Measurements from ENCODE around the gene SOX6.

Gene SOX6

GRCh38 chr11:16301462-16301861 lies 54.9 kb downstream of the SOX6 start:
- no peaks in the 10 kb centered on the region for H3K27me3 ChIP-seq (ENCODE audit: low read depth, low read length)
- H3K27ac ChIP-seq (ENCODE audit: low read length), result no peak overlapping the region
- no peaks in the 10 kb centered on the region for H4K20me1 ChIP-seq (ENCODE audit: insufficient read depth, low read length)
- H3K9me3 ChIP-seq (ENCODE audit: insufficient read depth, low read length), result no peaks in the 10 kb centered on the region
- no peak overlapping the region for H3K4me3 ChIP-seq (ENCODE audit: low read length)
- TF ChIP-seq EZH2phosphoT487 (IDR thresholded peaks at IDR 0.05; ENCODE audit: low read depth) (no peak), CTCF (IDR thresholded peaks at IDR 0.05; ENCODE audit: low read depth, low read length) (no peak)
- H3K4me2 ChIP-seq (ENCODE audit: low read length), result no peak overlapping the region
- no peak overlapping the region for H3K9ac ChIP-seq (ENCODE audit: low read length)
- H3K79me2 ChIP-seq (ENCODE audit: low read length), result no peaks in the 10 kb centered on the region
- H3K4me1 ChIP-seq (ENCODE audit: low read length), result no peaks in the 10 kb centered on the region
- H3K36me3 ChIP-seq (replicated peaks; ENCODE audit: low read depth, low read length), result no peaks in the 10 kb centered on the region
- no peak overlapping the region for H2AFZ ChIP-seq (ENCODE audit: low read depth, low read length)

GRCh38 chr11:16299884-16300782 lies 56.2 kb downstream of the SOX6 start:
- H3K27ac ChIP-seq (ENCODE audit: low read length), result no peak overlapping the region
- H3K9ac ChIP-seq (ENCODE audit: low read length), result no peak overlapping the region
- no peaks in the 10 kb centered on the region for H3K36me3 ChIP-seq (replicated peaks; ENCODE audit: low read depth, low read length)
- no peak overlapping the region for H3K4me3 ChIP-seq (ENCODE audit: low read length)
- no peaks in the 10 kb centered on the region for H3K79me2 ChIP-seq (ENCODE audit: low read length)
- TF ChIP-seq CTCF (IDR thresholded peaks at IDR 0.05; ENCODE audit: low read depth, low read length) (no peak), EZH2phosphoT487 (IDR thresholded peaks at IDR 0.05; ENCODE audit: low read depth) (no peak)
- no peak overlapping the region for H2AFZ ChIP-seq (ENCODE audit: low read depth, low read length)
- no peak overlapping the region for H3K4me2 ChIP-seq (ENCODE audit: low read length)
- H3K4me1 ChIP-seq (ENCODE audit: low read length), result no peaks in the 10 kb centered on the region
- no peaks in the 10 kb centered on the region for H3K27me3 ChIP-seq (ENCODE audit: low read depth, low read length)
- no peaks in the 10 kb centered on the region for H3K9me3 ChIP-seq (ENCODE audit: insufficient read depth, low read length)
- H4K20me1 ChIP-seq (ENCODE audit: insufficient read depth, low read length), result no peaks in the 10 kb centered on the region

GRCh38 chr11:16299390-16299789 lies 57.0 kb downstream of the SOX6 start:
- Histone ChIP-seq H3K9me3 (ENCODE audit: insufficient read depth, low read length) (no peaks in the 10 kb centered on the region), H3K4me1 (ENCODE audit: low read length) (no peaks in the 10 kb centered on the region), H3K36me3 (replicated peaks; ENCODE audit: low read depth, low read length) (no peaks in the 10 kb centered on the region), H3K79me2 (ENCODE audit: low read length) (no peaks in the 10 kb centered on the region), H3K27me3 (ENCODE audit: low read depth, low read length) (no peaks in the 10 kb centered on the region), H2AFZ (ENCODE audit: low read depth, low read length) (no peak overlapping the region), H3K27ac (ENCODE audit: low read length) (no peak overlapping the region), H3K9ac (ENCODE audit: low read length) (no peak overlapping the region), H4K20me1 (ENCODE audit: insufficient read depth, low read length) (no peaks in the 10 kb centered on the region), H3K4me3 (ENCODE audit: low read length) (no peak overlapping the region), H3K4me2 (ENCODE audit: low read length) (no peak overlapping the region)
- TF ChIP-seq CTCF (IDR thresholded peaks at IDR 0.05; ENCODE audit: low read depth, low read length), result no peak
- TF ChIP-seq EZH2phosphoT487 (IDR thresholded peaks at IDR 0.05; ENCODE audit: low read depth), result no peak

GRCh38 chr11:16297332-16297731 lies 59.0 kb downstream of the SOX6 start:
- H3K27ac ChIP-seq (ENCODE audit: low read length), result no peak overlapping the region
- H3K9ac ChIP-seq (ENCODE audit: low read length), result no peak overlapping the region
- H4K20me1 ChIP-seq (ENCODE audit: insufficient read depth, low read length), result no peaks in the 10 kb centered on the region
- H3K4me1 ChIP-seq (ENCODE audit: low read length), result no peaks in the 10 kb centered on the region
- no peak overlapping the region for H3K4me2 ChIP-seq (ENCODE audit: low read length)
- H3K27me3 ChIP-seq (ENCODE audit: low read depth, low read length), result no peaks in the 10 kb centered on the region
- H2AFZ ChIP-seq (ENCODE audit: low read depth, low read length), result no peak overlapping the region
- TF ChIP-seq CTCF (IDR thresholded peaks at IDR 0.05; ENCODE audit: low read depth, low read length), result no peak
- no peak for TF ChIP-seq EZH2phosphoT487 (IDR thresholded peaks at IDR 0.05; ENCODE audit: low read depth)
- no peaks in the 10 kb centered on the region for H3K9me3 ChIP-seq (ENCODE audit: insufficient read depth, low read length)
- no peak overlapping the region for H3K4me3 ChIP-seq (ENCODE audit: low read length)
- H3K36me3 ChIP-seq (replicated peaks; ENCODE audit: low read depth, low read length), result no peaks in the 10 kb centered on the region
- H3K79me2 ChIP-seq (ENCODE audit: low read length), result no peaks in the 10 kb centered on the region
